Stimulated activated CD8-positive, alpha-beta memory T cell treated with anti-CD3 and anti-CD28 coated beads, Interleukin-4, amount 100 ng/mL, for 24 hours (primary cell): ENCODE data around the gene ARID3A.

Experiments
- DNase-seq: peaks from one replicate; pipeline ENCODE4 v3.0.0-alpha.2; 2020; ENCODE audit warnings: low read depth

Gene ARID3A

DNA sequence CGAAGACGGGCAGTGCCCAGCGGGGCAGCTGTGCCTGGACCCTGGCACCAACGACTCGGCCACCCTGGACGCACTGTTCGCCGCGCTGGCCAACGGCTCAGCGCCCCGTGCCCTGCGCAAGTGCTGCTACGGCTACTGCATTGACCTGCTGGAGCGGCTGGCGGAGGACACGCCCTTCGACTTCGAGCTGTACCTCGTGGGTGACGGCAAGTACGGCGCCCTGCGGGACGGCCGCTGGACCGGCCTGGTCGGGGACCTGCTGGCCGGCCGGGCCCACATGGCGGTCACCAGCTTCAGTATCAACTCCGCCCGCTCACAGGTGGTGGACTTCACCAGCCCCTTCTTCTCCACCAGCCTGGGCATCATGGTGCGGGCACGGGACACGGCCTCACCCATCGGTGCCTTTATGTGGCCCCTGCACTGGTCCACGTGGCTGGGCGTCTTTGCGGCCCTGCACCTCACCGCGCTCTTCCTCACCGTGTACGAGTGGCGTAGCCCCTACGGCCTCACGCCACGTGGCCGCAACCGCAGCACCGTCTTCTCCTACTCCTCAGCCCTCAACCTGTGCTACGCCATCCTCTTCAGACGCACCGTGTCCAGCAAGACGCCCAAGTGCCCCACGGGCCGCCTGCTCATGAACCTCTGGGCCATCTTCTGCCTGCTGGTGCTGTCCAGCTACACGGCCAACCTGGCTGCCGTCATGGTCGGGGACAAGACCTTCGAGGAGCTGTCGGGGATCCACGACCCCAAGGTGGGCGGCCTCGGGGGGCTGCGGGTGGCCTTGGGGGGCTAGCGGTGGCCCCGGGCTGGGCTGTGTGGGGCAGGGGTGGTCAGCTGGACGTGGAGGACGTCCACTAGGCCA is 79.2 kb downstream of the ARID3A start:
- no peak for DNase-seq

DNA sequence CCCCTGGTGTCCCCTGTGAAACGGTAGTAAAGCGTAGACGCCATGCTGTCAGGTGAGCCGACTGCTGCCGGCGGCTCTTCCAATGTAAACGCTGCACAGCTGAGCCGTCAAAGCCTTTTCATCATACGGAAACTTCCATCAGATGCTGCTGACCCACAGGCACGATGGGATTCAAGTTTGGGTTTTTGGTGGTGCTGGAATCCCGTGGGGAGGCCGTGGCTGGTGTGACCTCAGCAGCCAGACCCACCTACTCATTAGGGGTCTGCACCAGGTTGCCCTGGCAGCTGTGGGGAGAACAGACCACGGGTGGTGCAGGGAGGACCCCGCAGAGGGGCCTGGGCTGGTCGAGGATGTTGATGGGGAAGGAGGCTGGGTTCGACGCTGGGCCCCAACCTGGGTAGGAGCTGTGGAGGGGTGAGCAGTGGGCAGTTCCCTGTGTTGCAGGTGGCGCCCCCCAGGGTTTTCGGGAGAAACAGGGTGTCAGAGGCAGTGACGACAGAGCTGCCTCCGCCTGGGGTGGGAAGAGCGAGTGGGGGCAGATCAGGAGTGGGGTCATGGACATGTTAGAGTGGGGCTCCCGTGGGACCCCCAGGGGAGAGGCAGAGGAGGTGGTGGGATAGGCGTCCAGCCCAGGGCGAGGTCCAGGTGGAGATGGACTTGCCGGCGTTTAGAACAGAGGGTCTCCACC is 81.0 kb downstream of the ARID3A start:
- no peak for DNase-seq

DNA sequence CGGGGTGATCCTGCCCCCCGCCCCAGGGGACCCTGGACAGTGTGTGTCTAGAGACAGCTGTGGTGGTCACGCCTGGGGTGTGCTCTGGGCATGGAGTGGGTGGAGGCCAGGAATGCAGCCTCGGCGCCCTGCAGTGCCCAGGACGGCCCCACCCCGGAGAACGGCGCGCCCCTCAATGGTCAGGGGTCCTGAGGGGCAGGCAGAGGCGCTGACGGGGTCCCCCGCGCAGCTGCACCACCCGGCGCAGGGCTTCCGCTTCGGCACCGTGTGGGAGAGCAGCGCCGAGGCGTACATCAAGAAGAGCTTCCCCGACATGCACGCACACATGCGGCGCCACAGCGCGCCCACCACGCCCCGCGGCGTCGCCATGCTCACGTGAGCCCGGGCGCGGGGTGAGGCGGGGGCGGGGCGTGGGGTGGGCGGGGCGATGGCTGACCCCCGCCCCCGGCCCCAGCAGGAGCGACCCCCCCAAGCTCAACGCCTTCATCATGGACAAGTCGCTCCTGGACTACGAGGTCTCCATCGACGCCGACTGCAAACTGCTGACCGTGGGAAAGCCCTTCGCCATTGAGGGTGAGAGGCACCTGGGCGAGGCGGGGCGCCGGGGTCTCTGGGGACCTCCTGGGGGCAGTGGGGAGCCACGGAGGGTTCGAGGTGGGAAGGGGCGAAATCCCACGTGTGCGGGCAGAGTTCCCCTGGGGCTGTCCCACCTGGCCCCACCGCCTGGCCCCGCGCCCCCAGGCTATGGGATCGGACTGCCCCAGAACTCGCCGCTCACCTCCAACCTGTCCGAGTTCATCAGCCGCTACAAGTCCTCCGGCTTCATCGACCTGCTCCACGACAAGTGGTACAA is 81.8 kb downstream of the ARID3A start:
- DNase-seq: no peak

DNA sequence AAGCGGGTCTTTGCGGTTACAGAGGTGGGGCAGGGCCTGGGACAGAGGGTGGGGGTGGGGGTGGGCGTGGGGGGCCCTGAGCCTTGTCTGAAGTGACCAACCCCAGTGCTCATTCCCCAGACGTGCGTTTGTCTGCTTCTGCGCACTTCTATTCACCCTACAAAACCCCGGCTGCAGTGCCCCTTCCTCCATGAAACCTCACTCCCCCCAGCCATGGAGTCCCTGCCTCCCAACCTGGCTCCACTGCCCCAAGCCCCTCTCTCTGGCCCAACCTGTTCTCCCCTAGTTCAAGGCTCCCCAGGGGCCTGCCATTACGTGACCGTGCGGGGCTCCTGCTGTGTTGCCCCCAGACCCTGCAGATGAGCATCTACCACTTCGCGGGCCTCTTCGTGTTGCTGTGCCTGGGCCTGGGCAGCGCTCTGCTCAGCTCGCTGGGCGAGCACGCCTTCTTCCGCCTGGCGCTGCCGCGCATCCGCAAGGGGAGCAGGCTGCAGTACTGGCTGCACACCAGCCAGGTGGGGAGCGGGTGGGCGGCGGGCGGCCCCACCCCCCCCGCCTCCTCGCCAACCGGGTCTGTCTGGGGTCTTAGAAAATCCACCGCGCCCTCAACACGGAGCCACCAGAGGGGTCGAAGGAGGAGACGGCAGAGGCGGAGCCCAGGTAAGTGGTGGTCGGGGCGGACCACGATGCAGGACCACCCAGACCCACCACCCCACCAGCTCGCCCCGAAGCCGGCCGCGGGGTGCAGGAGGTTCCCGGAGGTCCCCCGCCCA is 82.6 kb downstream of the ARID3A start:
- DNase-seq: no peak

DNA sequence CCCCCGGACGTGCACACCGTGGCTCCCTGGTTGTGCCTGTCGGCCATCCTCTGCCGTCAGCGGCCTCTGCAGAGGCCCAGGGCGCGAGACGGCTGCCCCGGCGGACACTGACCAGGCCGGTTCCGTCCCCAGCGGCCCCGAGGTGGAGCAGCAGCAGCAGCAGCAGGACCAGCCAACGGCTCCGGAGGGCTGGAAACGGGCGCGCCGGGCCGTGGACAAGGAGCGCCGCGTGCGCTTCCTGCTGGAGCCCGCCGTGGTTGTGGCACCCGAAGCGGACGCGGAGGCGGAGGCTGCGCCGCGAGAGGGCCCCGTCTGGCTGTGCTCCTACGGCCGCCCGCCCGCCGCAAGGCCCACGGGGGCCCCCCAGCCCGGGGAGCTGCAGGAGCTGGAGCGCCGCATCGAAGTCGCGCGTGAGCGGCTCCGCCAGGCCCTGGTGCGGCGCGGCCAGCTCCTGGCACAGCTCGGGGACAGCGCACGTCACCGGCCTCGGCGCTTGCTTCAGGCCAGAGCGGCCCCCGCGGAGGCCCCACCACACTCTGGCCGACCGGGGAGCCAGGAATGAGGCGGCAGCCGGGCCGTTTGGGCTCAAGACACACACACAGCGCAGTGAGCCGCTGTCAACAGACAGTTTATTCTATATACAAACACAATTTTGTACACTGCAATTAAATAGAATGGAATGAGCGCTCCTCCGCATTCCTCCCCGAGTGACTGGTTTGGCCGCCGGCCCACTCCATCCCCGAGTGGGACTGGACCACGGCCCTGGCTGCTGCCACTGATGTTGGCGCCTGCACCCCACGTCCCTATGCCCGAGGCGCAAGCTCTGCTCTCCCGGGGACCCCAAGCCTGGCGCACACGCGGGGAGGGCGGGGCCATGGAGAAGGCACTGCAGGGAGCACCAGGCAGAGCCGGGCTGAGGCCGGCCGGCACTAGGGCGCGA is 83.5 kb downstream of the ARID3A start:
- DNase-seq: no peak

DNA sequence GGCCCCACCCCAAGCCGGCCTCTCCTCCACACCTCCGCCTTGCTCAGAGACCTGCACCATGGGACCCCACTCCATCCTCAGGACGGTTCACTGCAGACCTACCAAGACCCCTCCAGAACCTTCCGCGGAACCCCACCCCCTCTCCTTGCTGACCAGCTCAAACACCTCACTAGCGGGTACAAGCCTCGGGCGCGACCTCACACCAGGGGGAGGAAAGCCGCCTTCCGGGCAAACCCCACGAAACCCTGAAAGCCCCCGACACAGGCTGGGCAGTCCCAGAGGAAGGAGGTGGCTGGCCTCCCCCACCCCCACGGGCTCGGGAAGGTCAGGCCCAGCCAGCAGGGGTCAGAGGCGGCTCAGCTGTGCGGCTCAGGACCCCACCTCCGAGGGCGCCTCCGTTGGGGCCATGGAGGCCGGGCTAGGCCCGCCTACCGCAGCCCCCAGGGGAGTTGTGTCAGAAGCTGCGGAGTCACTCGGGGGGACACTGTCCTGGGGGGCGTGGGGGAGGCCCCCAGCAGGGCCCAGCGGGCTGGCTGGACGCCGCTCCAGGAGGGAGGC is 84.2 kb downstream of the ARID3A start:
- no peak for DNase-seq

DNA sequence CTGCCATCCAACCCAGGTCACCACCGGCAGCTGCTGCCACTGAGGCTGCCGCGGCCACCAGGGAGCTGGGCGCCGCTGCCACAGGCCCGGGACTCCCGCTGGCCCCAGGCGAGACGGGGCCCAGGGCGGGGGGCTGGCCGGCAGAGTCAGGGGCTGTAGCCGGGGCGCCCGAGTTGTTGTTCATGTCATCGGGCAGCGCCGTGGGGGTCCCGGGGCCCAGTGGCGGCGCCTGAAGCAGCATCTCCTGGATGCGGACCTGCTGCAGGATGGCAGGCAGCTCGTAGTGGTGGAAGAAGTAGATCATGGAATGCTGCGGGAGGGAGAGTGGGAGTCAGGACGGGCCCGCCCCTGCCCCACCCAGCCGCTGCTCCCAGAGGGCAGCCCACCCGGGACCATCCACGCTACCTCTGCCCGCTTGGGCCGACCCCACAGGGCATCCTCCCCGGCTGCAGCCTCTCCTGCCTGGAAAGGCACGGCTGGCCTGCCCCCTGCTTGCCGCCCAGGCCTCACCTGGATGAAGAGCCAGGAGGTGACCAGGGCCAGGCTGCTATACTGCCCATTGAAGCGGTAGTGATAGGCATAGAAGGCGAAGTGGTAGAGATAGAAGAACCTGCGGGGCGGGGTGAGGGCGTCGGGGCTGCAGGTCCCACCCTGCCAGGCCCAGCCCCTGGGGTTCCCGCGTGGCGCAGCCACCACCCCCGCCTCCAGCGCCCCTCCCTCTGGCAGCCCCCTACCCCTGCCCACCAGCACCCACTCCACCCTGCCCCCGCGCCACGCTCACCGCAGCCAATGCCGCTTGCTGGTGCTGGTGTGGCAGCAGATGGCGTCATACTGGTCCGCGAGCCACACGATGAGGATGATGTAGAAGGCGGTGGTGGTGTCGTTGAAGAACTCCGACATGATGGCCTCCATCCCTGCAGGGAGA is 85.0 kb downstream of the ARID3A start:
- no peak for DNase-seq

DNA sequence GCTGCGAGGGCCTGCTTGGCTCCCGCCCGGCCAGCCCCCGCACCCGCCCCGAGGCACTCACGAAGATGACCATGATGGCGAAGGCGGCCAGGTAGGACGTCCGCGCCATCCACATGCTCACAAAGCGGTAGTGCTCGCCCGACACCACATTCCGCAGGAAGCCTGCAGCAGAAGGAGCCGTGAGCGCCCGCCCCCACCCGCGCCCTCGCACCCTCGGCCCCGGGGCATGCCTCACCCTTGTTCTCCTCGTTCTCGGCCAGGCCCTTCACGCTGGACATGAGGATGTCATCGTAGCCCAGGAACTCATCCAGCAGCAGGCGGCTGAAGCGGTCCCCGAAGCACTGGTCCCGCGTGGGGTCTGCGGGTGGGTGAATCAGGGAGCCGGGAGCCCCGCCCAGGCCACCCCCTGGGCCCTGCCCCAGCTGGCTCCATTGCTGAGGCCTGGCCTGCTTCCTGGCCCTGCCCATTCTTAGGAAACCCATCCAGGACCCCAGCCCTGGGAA is 86.0 kb downstream of the ARID3A start:
- no peak for DNase-seq

DNA sequence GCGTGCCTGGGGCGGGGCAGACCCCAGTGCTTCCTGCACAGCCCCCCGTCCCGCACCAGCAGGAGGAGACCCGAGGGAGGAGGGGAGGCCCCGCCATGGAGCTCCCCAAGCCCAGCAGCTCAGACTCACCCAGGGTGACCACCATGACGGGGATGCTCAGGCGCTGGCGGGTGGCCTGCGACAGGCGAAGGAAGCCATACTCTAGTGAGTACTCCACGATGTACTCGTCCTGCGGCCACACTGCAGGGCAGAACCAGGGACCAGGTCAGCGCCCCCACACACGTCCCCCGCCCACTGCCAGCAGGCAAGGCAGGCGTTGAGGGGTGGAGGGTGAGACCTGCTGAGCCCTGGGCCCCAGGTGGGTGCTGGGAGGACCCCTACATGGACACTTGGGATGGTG is 86.5 kb downstream of the ARID3A start:
- no peak for DNase-seq

DNA sequence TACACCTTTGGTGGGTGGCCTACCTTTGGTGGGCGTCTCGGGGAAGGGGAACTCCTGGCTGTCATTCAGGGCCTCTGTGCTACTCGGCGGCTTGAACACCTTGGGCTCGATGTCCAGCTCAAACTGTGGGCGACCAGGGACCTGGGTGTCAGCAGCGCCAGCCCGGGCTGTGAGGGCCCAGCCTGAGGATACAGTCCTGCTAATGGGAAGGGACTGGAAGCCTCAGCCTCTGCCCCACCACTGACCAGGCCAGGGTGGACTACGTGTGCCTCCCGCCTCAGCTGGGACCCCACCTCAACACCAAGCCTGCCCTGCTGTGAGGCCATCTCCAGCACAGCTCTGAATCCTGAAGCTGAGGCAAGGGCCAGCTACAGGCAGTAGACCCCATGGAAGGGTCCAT is 87.4 kb downstream of the ARID3A start:
- no peak for DNase-seq

DNA sequence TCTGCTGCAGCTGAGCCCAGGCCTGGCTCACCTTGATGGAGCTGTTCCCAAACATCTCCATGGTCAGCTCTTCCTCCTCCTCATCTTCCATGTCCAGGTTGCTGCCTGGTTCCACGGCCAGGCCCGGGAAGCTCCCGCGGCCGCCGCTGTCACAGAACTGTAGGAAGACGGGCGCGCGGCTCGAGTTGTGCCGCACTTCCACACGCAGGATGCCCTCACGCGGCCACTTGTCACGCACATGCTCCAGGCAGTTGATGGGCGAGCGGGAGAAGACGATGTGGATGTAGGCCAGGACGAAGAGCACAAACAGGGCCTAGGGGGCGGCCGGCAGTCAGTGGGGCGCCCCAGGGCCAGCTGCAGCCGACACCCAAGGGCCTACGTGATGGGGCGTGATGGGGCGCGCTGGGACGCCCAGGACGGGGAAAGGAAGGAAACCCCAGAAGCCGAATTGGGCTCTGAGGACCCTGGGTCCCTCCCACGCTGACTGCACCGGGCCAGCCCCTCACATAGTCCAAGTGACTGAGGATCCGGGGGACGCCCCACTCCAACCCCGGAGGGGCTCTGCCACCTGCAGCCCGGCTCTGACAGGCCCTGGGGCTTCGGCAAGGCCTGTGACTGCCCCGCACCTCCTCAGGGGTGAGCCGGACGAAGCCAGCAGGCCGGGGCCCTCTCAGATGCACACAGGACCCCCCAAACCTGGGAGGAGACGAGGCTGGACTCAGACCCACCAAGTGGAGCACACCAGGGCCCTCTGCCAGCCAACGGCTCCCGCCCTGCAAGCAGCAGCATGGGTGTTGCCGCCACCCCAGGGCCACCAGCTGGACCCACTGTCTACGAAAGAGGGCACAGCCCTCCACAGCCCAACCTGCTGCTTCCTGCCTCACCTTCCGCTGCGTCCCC is 88.6 kb downstream of the ARID3A start:
- no peak for DNase-seq

DNA sequence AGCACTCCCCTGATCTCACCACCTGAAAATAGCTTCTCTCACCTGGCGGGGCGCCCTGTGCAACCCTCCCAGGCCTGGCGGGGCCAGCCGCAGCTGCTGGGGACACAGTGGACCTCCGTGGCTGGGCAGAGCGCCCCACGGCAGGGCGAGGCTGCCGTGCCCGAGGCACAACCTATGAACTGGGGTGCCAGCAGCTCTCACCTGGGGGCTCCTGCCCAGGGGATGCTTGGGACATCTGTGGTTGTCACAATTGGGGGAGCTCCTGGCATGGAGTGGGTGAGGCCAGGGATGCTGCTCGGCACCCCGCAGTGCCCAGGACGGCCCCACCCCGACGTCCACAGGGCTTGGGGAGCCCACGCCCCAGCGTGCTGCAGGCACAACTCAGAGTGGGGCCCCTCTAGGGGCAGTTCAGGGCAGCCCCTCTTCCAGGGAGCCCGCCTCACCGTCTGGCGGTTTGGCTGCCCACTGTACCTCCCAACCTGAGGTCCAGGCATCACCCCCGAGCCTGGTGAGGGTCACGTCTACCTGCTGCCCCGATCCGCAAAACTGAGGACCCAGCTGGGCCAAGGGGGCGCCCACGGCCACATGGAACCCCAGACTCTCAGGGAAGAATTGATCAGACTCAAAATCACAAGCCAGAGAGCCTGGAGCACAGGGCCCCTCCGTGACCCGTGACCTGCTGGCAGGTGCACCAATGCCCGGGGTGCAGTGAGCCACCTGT is 89.4 kb downstream of the ARID3A start:
- DNase-seq: no peak

DNA sequence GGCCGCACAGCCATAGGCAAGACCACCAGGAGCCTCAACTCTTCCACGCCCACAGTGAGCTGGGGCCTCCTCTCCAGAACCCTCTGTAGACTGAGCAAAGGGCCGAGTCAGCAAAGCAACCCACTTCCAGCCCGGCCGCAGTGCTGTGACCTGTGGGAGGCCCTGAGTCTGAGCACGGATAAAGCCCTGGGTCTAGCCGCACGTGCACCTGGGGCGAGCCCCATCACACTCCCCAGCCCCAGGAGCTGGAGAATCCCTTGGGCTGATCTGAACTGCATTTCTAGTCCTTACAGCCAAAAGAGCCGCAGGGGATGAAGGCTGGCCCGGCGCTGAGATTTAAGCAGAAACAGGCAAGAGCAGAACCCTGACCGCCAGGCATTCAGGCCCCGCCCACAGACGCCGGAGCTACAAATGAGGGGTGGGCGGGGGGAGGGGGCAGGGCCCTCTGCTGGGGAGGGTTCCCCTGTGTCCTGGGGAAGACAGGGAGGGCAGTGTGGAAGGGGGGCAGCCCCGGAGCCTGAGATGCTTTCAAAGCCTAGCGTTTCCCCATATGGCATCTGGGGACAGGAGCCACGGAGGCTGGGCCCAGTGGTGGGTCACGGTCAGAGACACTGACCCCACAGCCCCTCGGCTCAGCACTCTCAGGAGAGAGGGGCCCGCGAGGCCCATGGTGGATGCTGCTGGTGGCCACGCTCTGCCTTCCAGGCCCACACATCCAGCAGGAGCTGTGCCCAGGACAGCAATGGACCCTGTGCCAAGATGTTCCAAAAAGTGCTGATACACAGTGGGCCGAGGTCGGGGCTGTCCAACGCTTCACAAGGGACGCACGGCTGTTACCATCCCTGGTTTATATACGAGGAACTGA is 90.2 kb downstream of the ARID3A start:
- no peak for DNase-seq

DNA sequence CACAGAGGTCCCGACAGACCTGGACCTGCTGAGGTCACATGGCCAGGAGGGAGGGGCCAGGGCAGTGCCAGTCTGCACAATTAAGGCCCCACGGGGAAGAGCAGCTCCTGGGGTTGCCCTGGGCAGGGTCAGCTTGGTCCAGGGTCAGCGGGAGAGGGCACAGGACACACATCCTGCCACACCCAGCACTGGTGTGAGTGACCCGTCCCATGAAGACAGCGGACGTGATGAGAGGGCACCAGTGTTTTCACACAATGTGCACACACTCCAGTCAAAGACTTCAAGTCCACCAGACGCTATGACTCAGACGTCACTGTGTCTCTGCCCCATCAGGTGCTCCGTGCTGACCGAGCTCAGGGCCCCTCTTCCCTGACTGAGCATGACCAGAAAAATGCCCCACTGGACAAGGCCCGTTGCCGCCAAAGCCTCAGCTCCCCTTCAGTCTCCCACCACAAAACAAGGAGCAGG is 90.8 kb downstream of the ARID3A start:
- no peak for DNase-seq

DNA sequence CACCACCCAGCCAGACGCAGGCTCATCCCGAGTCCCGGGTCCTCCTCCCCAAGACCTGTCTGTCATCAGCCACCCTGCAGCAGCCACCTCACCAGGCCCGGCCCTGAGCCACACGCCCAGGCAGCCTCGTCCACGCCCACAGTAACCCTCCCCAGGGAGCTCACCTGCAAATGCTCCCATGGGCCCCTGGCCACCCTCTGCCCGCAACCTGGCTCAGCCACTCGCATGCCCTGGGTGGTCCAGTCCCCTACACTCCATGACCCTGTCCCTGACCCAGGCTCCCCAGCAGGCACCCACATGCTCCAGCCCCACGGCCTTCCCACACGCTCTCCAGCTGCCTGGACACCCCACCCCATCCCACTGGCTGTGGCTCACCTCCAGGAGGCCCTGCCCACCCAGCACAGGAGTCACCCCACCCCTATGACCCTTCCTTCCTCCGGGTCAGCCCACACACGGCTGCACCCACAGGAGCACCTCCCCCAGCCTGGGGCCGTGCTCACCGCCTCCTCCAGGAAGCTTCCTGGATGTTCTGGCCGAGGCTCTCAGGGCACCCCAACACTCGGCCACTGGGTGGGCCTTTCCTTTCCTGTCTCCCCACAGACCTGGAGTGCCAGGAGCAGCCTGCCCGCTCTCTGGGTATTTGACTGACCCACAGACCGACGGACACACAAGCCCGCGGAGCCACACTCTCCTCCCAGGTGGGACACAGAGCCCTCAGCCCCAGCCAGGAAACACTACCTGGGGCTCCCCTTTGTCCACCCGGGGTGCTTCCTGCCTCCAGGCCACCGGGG is 91.5 kb downstream of the ARID3A start:
- DNase-seq: no peak
